Measurements from ENCODE around the gene CYP2C19. TPM values are rescaled to one million over a fixed set of nuclear protein-coding genes. Genes with fewer than 3 reads are reported as not detected.
"Not testable (repeated sequence)": the region's sequence is repeated elsewhere in the genome, so short reads cannot be mapped to it uniquely, and the experiment has no call there.

The CYP2C19 gene
- total RNA-seq, 1 donor from 2014 or later: 0.16 TPM

GRCh38 chr10:94889123-94889522, 126.6 kb downstream of the CYP2C19 start:
- no peak for DNase-seq

GRCh38 chr10:94890264-94891022, 128.0 kb downstream of the CYP2C19 start:
- no peak for DNase-seq

GRCh38 chr10:94898414-94898813, 135.9 kb downstream of the CYP2C19 start:
- DNase-seq: not testable (repeated sequence)

- no peak for DNase-seq
Measured at GRCh38 chr10:94902080-94902479, 139.6 kb downstream of the CYP2C19 start.

GRCh38 chr10:94902570-94902969, 140.1 kb downstream of the CYP2C19 start:
- DNase-seq: no peak

Other genes starting within 250 kb of the CYP2C19 start
- gene HELLS, start 216.9 kb upstream of the CYP2C19 start, total RNA-seq: 18.9 TPM
- not detected for gene CYP2C18, start 79.0 kb upstream of the CYP2C19 start, total RNA-seq
- not detected for gene CYP2C9, start 176.0 kb downstream of the CYP2C19 start, total RNA-seq

All from occipital lobe (tissue), 2 donors.